Endodermal cell (in vitro differentiated cells): ENCODE data around the gene UCKL1. TPM values are rescaled to one million over a fixed set of nuclear protein-coding genes. Genes with fewer than 3 reads are reported as not detected.

Source experiments
- DNase-seq: peaks from one replicate; pipeline ENCODE4 v3.0.0-alpha.2; 2017
- H3K27ac ChIP-seq: 2 replicates; pipeline ENCODE4 v1.5.1; 2013; ENCODE audit warnings: mild to moderate bottlenecking, low read depth, low read length, moderate library complexity
- H3K27me3 ChIP-seq: 2 replicates; pipeline ENCODE4 v1.6.1; 2013; ENCODE audit warnings: mild to moderate bottlenecking, low read length, moderate library complexity; ENCODE audit not compliant: insufficient read depth, control insufficient read depth, poor library complexity, severe bottlenecking
- H3K36me3 ChIP-seq: 2 replicates; pipeline ENCODE4 v1.7.0; 2013; ENCODE audit warnings: mild to moderate bottlenecking, low read length, moderate library complexity; ENCODE audit not compliant: control insufficient read depth, insufficient read depth
- H3K4me1 ChIP-seq: one replicate; pipeline ENCODE4 v1.7.0; 2013; ENCODE audit warnings: low read length; ENCODE audit not compliant: control insufficient read depth, insufficient read depth
- H3K4me3 ChIP-seq: 2 replicates; pipeline ENCODE4 v1.5.1; 2013; ENCODE audit warnings: mild to moderate bottlenecking, low read length, moderate library complexity
- H3K9ac ChIP-seq: 2 replicates; pipeline ENCODE4 v1.6.1; 2013; ENCODE audit warnings: mild to moderate bottlenecking, low read length, moderate library complexity; ENCODE audit not compliant: poor library complexity, severe bottlenecking; ENCODE audit errors: extremely low read depth
- H3K9me3 ChIP-seq: 2 replicates; pipeline ENCODE4 v1.6.1; 2013; ENCODE audit warnings: mild to moderate bottlenecking, low read length, moderate library complexity; ENCODE audit not compliant: control insufficient read depth
- H3K27ac Mint-ChIP-seq: 2 replicates; pipeline ENCODE4 v1.8.0; 2020; ENCODE audit warnings: mixed read lengths
- H3K27me3 Mint-ChIP-seq: 2 replicates; pipeline ENCODE4 v1.8.0; 2021; ENCODE audit warnings: mild to moderate bottlenecking, mixed read lengths; ENCODE audit not compliant: insufficient read depth
- H3K36me3 Mint-ChIP-seq: 2 replicates; pipeline ENCODE4 v1.8.0; 2020; ENCODE audit warnings: low read depth, mixed read lengths
- H3K4me1 Mint-ChIP-seq: 2 replicates; pipeline ENCODE4 v1.8.0; 2020; ENCODE audit warnings: mixed read lengths
- H3K4me3 Mint-ChIP-seq: 2 replicates; pipeline ENCODE4 v1.8.0; 2020; ENCODE audit warnings: mild to moderate bottlenecking, moderate library complexity, mixed read lengths
- H3K9me3 Mint-ChIP-seq: 2 replicates; pipeline ENCODE4 v1.8.0; 2020; ENCODE audit warnings: mild to moderate bottlenecking, mixed read lengths
- CTCF ChIP-seq: fragments of 200-600 bp; sonication (generic); conservative IDR thresholded peaks from 2 replicates; pipeline ENCODE4 v1.5.0; 2021; ENCODE audit warnings: antibody characterized with exemption, mild to moderate bottlenecking
- WGBS, 2 experiments: methylation state at CpG; one replicate each; pipeline versions ENCODE4 v1.1.5 to v1.1.7; 2013; ENCODE audit warnings: missing lambda C conversion rate in 2 of 2, mixed read lengths in 1 of 2; ENCODE audit not compliant: insufficient coverage in 1 of 2, insufficient read length in 1 of 2; 5-methylcytosine and 5-hydroxymethylcytosine counted together
- total RNA-seq, 2 donors: library from RNA; stranded (reverse); fragmentation: NEBNext Ultra II Directional in 1 of 2; extraction: Animal tissue kit (Norgen Biotek cat#: 25700) in 1 of 2; gene quantifications; 2 replicates in 1 of 2; 3 replicates in 1 of 2; pipeline ENCODE4 v1.2.1, GENCODE V29; 2021

The UCKL1 gene
- total RNA-seq, 2 donors from 2014 or later: 36.5 to 47.8 TPM

GRCh38 chr20:63903796-63904561, 52.2 kb downstream of the UCKL1 start:
- no peak for DNase-seq
- 94 to 100% methylated on average over 9 to 10 of the region's 11 CpGs for WGBS, 2 experiments
- Histone ChIP-seq H3K27ac (no peak overlapping the region), H3K4me1 (peaks cover 1% of the 10 kb centered on the region), H3K9ac (no peak overlapping the region), H3K27me3 (peaks cover 19% of the 10 kb centered on the region), H3K36me3 (no peaks in the 10 kb centered on the region), H3K9me3 (no peaks in the 10 kb centered on the region), H3K4me3 (no peak overlapping the region)
- TF ChIP-seq CTCF: no peak
- Mint-ChIP-seq H3K9me3 (no peaks in the 10 kb centered on the region), H3K27ac (no peak overlapping the region), H3K4me3 (no peak overlapping the region), H3K4me1 (peaks cover 3% of the 10 kb centered on the region), H3K27me3 (peaks cover 31% of the 10 kb centered on the region), H3K36me3 (peaks cover 22% of the 10 kb centered on the region)

- H3K9me3 ChIP-seq: no peaks in the 10 kb centered on the region
- WGBS, 2 experiments: 86 to 90% methylated on average over 2 to 3 of the region's 3 CpGs
- peaks cover 7% of the 10 kb centered on the region for H3K4me1 ChIP-seq
- H3K36me3 Mint-ChIP-seq: peaks cover 31% of the 10 kb centered on the region
- no peak for TF ChIP-seq CTCF
- H3K4me3 Mint-ChIP-seq: no peak overlapping the region
- H3K27me3 Mint-ChIP-seq: peaks cover 54% of the 10 kb centered on the region
- no peak for DNase-seq
- H3K27ac Mint-ChIP-seq: no peak overlapping the region
- no peaks in the 10 kb centered on the region for H3K9me3 Mint-ChIP-seq
- H3K27ac ChIP-seq: no peak overlapping the region
- H3K4me3 ChIP-seq: no peak overlapping the region
- peaks cover 39% of the 10 kb centered on the region for H3K27me3 ChIP-seq
- H3K9ac ChIP-seq: no peak overlapping the region
- peaks cover 29% of the 10 kb centered on the region for H3K4me1 Mint-ChIP-seq
- H3K36me3 ChIP-seq: no peaks in the 10 kb centered on the region
These were observed 55.8 kb downstream of the UCKL1 start for GRCh38 chr20:63900413-63900812.

- Histone ChIP-seq H3K36me3 (no peaks in the 10 kb centered on the region), H3K27me3 (peaks cover 39% of the 10 kb centered on the region), H3K27ac (no peak overlapping the region), H3K4me1 (peaks cover 7% of the 10 kb centered on the region), H3K9ac (no peak overlapping the region), H3K4me3 (no peak overlapping the region), H3K9me3 (no peaks in the 10 kb centered on the region)
- H3K27ac Mint-ChIP-seq: peak overlapping the region; percentile 17
- H3K27me3 Mint-ChIP-seq: peaks cover 49% of the 10 kb centered on the region
- TF ChIP-seq CTCF: no peak
- no peak overlapping the region for H3K4me3 Mint-ChIP-seq
- no peaks in the 10 kb centered on the region for H3K9me3 Mint-ChIP-seq
- peaks cover 32% of the 10 kb centered on the region for H3K4me1 Mint-ChIP-seq
- DNase-seq: no peak
- peaks cover 27% of the 10 kb centered on the region for H3K36me3 Mint-ChIP-seq
- 86 to 91% methylated on average over 6 to 10 of the region's 10 CpGs for WGBS, 2 experiments
These were observed 57.2 kb downstream of the UCKL1 start for GRCh38 chr20:63898882-63899558.
